ENCODE data around the gene CRK.
"Not testable (repeated sequence)": the region's sequence is repeated elsewhere in the genome, so short reads cannot be mapped to it uniquely, and the experiment has no call there.

CRK gene

DNA sequence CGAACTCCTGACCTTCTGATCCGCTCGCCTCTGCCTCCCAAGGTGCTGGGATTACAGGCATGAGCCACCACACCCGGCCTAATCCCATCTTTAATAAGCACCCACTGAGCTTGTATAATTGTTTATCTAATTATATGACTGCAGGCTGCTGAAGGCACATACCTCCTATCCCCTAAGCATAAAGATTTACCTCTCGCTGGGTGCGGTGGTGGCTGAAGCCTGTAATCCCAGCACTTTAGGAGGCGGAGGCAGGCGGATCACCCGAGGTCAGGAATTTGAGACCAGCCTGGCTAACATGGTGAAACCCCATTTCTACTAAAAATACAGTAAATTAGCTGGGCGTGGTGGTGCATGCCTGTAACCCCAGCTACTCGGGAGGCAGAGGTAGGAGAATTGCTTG is 35.9 kb downstream of the CRK start:
- DNase-seq = no peak

- not testable (repeated sequence) for DNase-seq
These were observed 37.6 kb downstream of the CRK start for GRCh38 chr17:1418476-1418875.

GRCh38 chr17:1416414-1416813 is 39.6 kb downstream of the CRK start:
- DNase-seq = no peak

GRCh38 chr17:1414634-1415033 is 41.4 kb downstream of the CRK start:
- DNase-seq = no peak

DNA sequence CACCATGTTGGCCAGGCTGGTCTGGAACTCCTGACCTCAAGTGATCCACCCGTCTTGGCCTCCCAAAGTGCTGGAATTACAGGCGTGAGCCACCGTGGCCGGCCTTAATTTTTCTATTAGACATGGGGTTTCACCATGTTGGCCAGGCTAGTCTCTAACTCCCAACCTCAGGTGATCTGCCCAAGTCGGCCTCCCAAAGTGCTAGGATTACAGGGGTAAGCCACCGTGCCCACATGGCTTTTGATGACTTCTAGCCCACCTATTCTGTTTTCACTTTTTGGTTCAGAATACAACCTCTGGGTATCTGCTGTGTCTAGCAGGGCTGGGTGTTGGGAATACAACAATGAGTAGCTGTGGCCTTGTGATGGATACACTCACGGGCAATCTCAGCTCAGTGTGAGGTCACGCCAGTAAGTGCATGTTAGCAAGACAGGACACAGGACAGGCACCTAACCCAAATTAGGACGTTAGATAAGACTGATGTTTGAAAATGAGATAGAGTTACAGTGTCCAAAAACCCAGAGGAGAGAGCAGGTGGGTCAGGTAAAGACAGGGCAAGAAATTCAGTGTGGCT is 41.9 kb downstream of the CRK start:
- no peak for DNase-seq

DNA sequence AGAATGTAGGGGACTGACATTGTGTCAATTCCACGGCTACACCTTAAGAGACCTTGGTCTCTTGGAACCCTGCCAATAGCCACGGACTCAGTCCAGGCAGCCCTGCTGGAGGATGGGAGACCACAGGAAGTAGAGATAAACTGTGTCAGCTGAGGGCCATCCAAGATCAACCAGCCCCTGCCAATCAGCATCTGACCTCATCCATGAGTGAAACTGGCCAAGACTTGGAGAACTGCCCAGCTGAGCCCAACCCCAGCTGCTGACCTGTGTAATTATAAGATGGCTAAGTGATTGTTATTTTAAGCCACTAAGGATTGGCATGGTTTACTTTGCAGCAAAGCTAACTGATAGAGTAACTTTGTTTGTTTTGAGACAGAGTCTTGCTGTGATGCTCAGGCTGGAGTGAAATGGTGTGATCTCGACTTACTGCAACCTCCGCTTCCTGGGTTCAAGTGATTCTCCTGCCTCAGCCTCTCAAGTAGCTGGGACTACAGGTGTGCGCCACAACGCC is 42.7 kb downstream of the CRK start:
- DNase-seq = no peak

DNA sequence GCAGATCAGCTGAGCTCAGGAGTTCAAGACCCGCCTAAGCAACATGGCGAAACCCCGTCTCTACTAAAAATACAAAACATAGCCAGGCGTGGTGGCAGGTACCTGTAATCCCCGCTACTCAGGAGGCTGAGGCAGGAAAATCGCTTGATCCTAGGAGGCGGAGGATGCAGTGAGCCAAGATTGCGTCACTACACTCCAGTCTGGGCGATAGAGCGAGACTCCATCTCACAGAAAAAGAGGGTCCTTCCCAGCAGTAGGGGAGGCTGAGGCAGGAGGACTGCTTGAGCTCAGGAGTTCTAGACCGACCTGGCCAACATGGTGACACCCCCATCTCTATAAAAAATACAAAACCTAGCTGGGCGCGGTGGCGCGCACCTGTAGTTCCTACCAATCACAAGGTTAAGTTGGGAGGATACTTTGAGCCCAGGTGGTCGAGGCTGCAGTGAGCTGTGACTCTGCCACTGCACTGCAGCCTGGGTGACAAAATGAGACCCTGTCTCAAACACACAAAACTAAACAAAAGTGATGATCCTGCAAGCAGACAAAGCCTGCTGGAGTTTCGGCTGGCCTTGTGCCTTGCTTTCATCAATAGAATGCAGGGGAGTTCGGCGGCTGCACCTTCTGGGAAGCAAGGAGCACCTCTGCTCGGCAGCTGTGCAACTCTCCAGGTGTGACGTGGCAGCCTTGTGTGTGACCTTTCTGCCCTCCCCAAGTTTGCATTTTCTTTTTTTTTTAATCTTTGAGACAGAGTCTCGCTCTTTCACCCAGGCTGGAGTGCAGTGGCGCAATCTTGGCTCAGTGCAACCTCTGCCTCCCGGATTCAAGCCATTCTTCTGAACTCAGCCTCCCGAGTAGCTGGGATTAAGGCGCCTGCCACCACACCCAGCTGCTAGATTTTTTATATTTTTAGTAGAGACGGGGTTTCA is 43.6 kb downstream of the CRK start:
- no peak for DNase-seq

DNA sequence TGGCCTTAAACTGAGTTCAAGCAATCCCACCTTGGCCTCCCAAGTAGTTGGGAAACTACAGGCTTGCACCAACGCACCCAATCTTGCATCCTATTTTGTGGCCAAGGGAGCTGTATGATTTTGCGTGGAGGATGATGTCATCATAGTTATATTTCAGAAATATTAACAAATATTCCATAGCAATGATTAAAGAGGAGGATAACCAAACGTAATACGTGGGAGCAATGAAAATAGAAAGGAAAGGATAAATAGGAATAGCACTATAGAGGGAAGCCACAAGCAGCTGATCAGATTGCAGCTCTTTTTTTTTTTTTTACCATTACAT is 53.8 kb downstream of the CRK start:
- DNase-seq = no peak

GRCh38 chr17:1399679-1400512 is 56.1 kb downstream of the CRK start, which contains the start of gene YWHAE:
YWHAE (minus strand) TSS chr17:1400222; CDS start chr17:1400110, 112 bp downstream.
- DNase-seq = peak; percentile 99

DNA sequence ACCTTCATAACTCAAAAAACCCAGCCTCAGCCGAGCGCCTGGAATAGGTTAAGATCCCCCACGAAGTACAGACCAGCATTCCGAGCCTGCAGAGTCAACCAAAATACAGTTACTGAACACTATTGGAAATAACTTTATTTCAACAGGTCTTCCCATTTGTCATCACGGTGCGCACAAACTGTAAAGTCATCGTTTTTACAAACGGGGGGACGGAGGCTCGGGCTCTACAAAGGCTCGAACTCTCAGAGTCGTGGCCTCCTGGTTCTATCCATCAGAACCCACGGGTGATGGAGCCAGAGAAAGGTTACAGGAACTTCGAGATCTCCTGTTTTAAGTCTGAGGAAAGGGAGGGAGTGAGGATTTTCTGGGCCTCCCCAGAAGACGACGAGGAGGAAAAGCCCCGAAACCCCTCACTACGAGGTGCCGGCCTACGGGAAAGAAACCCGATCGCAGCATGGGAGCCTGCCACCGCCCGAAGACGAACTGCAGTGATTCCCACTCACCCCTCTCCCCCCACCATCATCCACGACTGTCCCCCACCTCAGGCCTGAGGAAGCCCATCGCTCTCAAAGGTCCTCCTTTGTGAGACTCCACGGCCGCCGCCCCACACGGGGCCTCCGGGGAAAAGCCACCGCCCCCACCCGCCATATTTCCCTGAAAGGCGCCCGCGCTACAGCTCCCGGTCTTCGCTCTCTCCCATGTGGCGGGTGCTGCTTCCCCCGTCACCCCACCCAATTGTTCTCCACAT is 56.9 kb downstream of the CRK start:
- peak; percentile 37 for DNase-seq

GRCh38 chr17:1398028-1398427 is 58.0 kb downstream of the CRK start:
- no peak for DNase-seq

DNA sequence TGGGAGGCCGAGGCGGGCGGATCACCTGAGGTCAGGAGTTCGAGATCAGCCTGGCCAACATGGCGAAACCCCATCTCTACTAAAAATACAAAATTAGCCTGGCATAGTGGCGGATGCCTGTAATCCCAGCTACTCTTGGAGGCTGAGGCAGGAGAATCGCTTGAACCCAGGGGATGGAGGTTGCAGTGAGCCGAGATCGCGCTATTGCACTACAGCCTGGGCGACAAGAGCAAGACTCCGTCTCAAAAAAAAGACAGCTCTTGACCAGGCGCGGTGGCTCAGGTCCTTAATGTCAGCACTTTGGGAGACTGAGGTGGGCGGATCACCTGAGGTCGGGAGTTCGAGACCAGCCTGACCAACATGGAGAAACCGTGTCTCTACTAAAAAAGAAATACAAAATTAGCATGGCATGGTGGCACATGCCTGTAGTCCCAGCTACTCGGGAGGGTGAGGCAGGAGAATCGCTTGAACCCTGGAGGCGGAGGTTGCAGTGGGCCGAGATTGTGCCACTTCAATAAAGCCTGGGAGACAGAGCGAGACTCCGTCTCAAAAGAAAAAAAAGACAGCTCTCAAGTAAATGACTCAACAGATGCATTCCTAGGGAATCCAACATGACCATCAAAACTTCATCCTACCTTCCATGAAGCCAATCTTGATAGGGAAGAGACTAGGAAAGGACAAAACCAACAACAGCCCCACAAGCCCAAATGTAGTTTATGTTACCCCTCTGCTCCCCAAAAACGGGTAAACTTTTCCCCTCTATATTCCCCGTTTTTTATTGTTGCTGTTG is 60.0 kb downstream of the CRK start:
- DNase-seq = not testable (repeated sequence)

DNA sequence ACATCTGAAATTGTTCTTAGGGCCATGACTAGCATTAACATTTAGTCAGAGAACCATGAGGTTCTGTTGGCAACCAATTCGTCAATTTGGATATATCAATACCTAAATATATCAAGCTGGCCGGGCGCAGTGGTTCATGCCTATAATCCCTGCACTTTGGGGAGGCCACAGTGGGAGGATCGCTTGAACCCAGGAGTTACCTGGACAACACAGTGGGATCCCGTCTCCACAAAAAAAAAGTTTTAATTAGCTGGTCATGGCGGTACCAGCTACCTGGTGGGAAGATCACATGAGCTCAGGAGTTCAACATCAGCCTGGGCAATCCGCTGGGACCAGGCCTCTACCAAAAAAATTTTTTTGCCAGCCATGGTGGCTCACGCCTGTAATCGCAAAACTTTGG is 64.5 kb downstream of the CRK start:
- DNase-seq = no peak

DNA sequence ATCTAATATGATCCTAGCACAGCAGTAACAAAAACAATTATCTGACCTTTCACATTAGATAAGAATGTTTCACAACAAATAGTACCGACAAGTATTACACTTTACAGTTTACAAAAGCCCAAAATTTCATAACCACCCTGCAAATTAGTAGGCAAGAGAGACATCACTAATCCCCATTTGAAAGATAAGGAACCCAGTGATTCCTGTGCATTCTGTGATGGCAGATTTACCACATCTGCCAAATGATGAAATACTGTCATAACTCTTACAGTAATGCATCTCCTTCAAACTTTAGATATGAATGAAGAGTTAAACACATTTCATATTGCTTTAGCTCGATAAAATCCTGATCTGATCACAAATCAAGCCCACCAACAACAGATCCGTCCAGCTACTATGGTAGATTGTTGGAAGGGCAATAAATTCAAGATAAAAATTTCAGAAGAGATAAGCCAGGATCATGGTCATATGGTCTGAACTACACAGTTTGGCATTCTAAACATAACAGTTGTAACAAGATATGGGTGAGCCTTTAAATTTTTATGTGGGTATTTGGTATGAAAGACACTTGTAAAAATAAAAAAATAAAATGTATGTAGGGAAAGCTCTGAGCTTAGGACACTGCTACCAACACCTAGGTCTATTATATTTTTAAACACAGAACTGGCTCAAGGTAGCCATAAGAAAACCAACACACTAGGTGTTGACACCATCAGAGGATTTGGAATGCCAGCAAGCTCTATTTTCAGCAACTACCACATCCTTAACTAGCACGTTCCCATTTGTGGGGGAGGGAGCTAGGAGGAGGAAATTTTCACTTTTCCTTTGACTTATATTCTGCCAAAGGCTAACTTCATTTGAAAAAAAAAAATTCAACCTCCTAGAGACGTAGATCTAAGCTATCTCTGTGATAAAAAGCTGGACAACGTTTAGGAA is 65.3 kb downstream of the CRK start:
- no peak for DNase-seq

DNA sequence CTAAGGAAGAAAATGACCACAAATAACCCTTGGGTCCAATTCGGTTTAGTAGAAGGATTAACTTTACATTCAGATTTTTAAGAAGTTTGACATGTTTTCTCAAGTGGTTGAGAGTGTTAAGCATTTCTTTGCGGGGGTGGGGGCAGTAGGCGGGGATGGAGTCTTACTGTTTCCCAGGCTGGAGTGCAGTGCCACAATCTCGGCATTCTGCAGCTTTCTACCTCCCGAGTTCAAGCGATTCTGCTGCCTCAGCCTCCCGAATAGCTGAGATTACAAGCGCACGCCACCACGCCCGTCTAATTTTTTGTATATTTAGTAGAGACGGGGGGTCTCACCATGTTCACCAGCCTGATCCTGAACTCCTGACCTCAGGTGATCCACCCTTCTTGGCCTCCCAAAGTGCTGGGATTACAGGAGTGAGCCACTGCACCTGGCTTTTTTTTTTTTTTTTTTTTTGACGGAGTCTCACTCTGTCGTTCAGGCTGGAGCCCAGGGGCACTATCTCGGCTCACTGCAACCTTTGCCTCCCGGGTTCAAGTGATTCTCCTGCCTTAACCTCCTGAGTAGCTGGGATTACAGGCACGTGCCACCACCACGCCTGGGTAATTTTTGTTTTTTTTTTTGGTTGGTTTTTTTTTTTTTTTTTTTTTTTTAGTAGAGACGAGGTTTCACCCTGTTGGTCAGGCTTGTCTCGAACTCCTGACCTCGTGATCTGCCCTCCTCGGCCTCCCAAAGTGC is 68.4 kb downstream of the CRK start:
- DNase-seq = not testable (repeated sequence)

DNA sequence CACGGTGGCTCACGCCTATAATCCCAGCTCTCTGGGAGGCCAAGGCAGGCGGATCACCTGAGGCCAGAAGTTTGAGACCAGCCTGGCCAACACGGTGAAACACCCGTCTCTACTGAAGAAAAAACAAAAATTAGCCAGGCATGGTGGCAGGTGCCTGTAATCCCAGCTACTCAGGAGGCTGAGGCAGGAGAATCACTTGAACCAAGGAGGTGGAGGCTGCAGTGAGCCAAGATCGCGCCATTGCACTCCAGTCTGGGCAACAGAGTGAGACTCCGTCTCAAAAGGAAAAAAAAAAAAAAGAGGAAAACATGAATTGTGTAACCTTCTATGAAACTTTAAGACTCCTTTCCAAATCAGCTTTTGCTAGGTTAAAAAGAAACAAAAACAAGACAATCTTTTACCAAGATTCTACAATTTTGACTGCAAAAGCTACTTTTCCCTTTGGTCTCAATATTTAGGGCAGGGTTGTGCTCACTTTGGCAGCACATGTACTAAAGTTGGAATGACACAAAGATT is 69.3 kb downstream of the CRK start:
- not testable (repeated sequence) for DNase-seq

GRCh38 chr17:1386265-1386664 is 69.8 kb downstream of the CRK start:
- no peak for DNase-seq

DNA sequence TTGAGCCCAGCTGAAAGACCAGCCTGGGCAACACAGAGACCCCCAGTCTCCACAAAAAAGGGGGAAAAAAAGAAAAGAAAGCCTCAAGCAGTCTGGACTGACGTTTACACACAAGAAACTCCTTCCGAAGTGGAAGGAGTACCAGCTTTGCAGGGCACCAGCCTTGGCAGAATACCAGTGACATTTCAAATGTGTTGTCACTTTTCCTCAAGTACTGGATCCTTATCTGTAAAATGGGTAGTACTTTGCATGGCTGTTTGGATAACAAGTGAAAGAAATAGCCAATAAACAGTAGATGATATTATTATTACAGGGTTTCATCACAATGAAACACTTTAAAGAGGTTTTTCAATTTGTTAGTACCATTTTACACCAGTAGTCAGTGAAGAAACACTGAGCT is 70.2 kb downstream of the CRK start:
- DNase-seq = no peak

- DNase-seq = no peak
These were observed 71.1 kb downstream of the CRK start for GRCh38 chr17:1384905-1385435.
